Right lobe of liver (tissue), 6 donors: ENCODE results near the gene PPP2R5C. TPM values are rescaled to one million over a fixed set of nuclear protein-coding genes. Genes with fewer than 3 reads are reported as not detected.

Experiments used
- ATAC-seq, 4 donors: fragments of 200-7000 bp; cut with Tn5 transposase; one replicate each; pipeline ENCODE4 v1.9.1; 2020; ENCODE audit warnings: mild to moderate bottlenecking in 4 of 4, moderate library complexity in 4 of 4
- DNase-seq, 3 donors: peaks; one replicate each; pipeline ENCODE4 v3.0.0-alpha.2; 2020
- H3K27ac ChIP-seq, 3 donors: fragments of 200-600 bp; one replicate each; pipeline ENCODE4 v1.8.0; 2022
- H3K27me3 ChIP-seq, 2 donors: fragments of 200-600 bp; one replicate each; pipeline ENCODE4 v1.8.0; 2022
- H3K36me3 ChIP-seq, 4 donors: fragments of 200-600 bp; sonication (generic) in 1 of 4; one replicate each; pipeline versions ENCODE4 v1.5.1 to v1.8.0; 2017 to 2022; ENCODE audit warnings: control low read depth in 1 of 4
- H3K4me1 ChIP-seq, 4 donors: fragments of 200-600 bp; sonication (generic) in 1 of 4; one replicate each; pipeline versions ENCODE4 v1.5.1 to v1.8.0; 2017 to 2022; ENCODE audit warnings: control low read depth in 1 of 4
- H3K4me3 ChIP-seq, 3 donors: fragments of 200-600 bp; one replicate each; pipeline ENCODE4 v1.8.0; 2022
- H3K9me3 ChIP-seq, 4 donors: fragments of 200-600 bp; sonication (generic) in 1 of 4; one replicate each; pipeline versions ENCODE4 v1.5.1 to v1.8.0; 2017 to 2022; ENCODE audit warnings: control low read depth in 1 of 4
- POLR2A ChIP-seq: fragments of 450-650 bp; IDR thresholded peaks from one replicate; pipeline ENCODE4 v1.6.1; 2017; ENCODE audit warnings: antibody characterized with exemption, mild to moderate bottlenecking
- WGBS: methylation state at CpG from one replicate; pipeline ENCODE4 v1.1.6; 2018; ENCODE audit warnings: low coverage, low lambda C conversion rate; ENCODE audit not compliant: insufficient coverage; ENCODE audit errors: missing lambda C conversion rate; 5-methylcytosine and 5-hydroxymethylcytosine counted together
- intact Hi-C, 2 donors: fragments of 100-400 bp; cut with DNase I; formaldehyde crosslinking; loops; one replicate each; pipeline versions ENCODE4 v1.11.2 to v1.14.1; 2022
- total RNA-seq, 6 experiments: library from RNA; depleted of rRNA in 2 of 6; stranded (reverse); fragments of >200 nt in 2 of 6; fragmentation: NEBNext Ultra II Directional in 3 of 6; extraction: Animal tissue kit (Norgen Biotek cat#: 25700) in 3 of 6; gene quantifications; one replicate each; pipeline versions ENCODE4 v1.1.0 to v1.2.4, GENCODE V29; 2016 to 2023
- TF ChIP-seq, protein P1 (sequence below), 4 donors: fragments of 200-600 bp in 3 of 4; fragments of 450-650 bp in 1 of 4; IDR thresholded peaks; one replicate each; pipeline versions ENCODE4 v1.5.1 to v1.8.0; 2016 to 2022; ENCODE audit warnings: antibody characterized with exemption in 4 of 4, mild to moderate bottlenecking in 2 of 4
- donor health status: DM: no; HTN: yes; CAD: no.
- donor health status: DM: no; HTN: no; CAD: no.
- donor health status: DM: no; HTN: no; CAD: no.
- donor health status: DM: no; HTN: yes; CAD: no.
- donor health status: DM: no; HTN: yes; CAD: no.

The PPP2R5C gene
- total RNA-seq, 6 experiments from 2014 or later: 44.9 to 74.5 (median 55.3) TPM

DNA sequence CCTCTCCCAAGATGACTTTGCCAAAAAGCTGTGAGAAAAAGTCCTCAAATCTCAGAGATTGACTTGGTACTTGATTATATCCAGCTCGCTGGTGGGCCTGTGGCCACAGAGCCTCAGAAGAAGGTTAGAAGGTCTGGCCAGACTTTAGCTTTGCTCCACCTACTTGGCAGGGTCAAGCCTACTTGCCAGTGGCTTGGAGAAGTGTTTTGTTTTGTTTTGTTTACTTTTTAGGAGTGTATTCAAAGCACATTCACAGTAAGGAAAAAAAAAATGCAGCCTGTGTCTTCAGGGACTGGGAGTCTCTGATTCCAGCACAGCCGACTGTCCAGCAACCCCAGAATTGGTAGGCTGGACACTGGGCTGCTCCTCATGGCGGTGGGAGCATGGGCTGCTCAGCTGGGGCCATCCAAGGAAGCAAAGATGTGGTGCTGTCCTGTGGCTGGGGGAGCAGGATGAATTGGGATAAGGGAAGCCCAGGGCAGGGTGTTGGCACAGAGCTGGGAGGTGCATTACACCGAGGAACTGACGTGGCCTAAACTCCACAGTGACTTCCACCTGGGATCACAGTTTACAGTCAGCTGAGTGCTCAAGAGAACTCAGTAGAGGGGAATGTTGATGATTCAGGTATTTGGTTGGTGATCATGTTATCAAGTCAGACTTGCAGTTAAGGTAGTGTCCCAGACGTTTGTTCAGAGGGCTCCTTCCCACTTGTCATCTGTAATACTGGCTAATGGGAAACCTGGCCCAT is 73.5 kb downstream of the PPP2R5C start:
- Histone ChIP-seq H3K9me3 (no peaks in the 10 kb centered on the region), H3K4me1 (peaks cover 0 to 18% (median 0%) of the 10 kb centered on the region in 4 donors), H3K36me3 (no peaks in the 10 kb centered on the region), H3K4me3 (no peak overlapping the region), H3K27me3 (no peaks in the 10 kb centered on the region), H3K27ac (no peak overlapping the region)
- TF ChIP-seq, protein P1, sequence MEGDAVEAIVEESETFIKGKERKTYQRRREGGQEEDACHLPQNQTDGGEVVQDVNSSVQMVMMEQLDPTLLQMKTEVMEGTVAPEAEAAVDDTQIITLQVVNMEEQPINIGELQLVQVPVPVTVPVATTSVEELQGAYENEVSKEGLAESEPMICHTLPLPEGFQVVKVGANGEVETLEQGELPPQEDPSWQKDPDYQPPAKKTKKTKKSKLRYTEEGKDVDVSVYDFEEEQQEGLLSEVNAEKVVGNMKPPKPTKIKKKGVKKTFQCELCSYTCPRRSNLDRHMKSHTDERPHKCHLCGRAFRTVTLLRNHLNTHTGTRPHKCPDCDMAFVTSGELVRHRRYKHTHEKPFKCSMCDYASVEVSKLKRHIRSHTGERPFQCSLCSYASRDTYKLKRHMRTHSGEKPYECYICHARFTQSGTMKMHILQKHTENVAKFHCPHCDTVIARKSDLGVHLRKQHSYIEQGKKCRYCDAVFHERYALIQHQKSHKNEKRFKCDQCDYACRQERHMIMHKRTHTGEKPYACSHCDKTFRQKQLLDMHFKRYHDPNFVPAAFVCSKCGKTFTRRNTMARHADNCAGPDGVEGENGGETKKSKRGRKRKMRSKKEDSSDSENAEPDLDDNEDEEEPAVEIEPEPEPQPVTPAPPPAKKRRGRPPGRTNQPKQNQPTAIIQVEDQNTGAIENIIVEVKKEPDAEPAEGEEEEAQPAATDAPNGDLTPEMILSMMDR (IDR thresholded peaks at IDR 0.05): no peak
- TF ChIP-seq POLR2A: no peak
- intact Hi-C loops: no loop called here
- DNase-seq (no peak), ATAC-seq (peak in 1 of 4 donors; percentile 10)
- 62% methylated on average over 4 of the region's 6 CpGs for WGBS

DNA sequence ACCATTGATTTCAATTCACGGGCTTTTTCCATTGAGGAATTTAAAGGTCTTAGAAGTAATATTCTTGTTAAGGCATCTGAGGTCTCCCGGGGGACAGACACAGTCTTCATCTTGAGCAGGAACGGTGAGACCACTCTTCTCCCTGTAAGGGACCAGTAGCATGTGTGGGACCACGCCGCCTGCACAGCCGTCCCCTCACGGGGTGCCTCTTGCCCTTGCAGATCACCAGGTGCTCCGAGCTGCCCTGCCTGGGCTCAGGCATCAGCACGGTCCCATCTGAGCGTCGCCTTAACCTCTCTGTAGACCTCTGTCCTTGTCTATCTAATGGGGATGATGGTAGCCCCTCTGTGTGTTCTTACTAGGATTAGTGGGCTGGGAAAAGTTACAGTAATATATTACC is 74.1 kb downstream of the PPP2R5C start:
- no peaks in the 10 kb centered on the region for H3K36me3 ChIP-seq
- TF ChIP-seq, protein P1 (IDR thresholded peaks at IDR 0.05): no peak
- TF ChIP-seq POLR2A: no peak
- DNase-seq: no peak
- H3K4me3 ChIP-seq: no peak overlapping the region
- H3K27me3 ChIP-seq: no peaks in the 10 kb centered on the region
- WGBS: 85% methylated on average over 9 of the region's 11 CpGs
- no peak overlapping the region for H3K27ac ChIP-seq
- ATAC-seq: no peak
- H3K9me3 ChIP-seq: no peaks in the 10 kb centered on the region
- peaks cover 0 to 18% (median 0%) of the 10 kb centered on the region in 4 donors for H3K4me1 ChIP-seq
- intact Hi-C loops: no loop called here

DNA sequence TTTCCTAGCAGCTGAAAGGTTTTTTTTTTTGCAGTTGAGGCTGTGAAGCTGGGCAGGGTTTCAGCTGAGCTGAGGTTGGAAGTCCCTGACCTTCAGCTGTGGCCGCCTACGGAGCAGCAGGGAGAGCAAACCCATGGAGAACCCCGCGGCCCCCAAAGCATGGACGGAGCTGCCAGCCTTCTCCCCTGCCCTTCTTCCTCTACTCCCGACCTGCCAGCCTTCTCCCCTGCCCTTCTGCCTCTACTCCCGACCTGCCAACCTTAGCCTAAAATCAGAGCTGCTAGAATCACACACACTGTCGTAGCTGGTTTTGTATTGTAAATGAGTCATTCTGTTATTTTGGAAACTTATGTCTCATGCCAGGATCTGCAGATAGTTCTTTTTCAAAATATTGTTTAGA is 74.6 kb downstream of the PPP2R5C start:
- TF ChIP-seq POLR2A: no peak
- TF ChIP-seq, protein P1 (IDR thresholded peaks at IDR 0.05): no peak
- no peaks in the 10 kb centered on the region for H3K9me3 ChIP-seq
- H3K36me3 ChIP-seq: no peaks in the 10 kb centered on the region
- H3K4me1 ChIP-seq: peaks cover 0 to 18% (median 0%) of the 10 kb centered on the region in 4 donors
- H3K4me3 ChIP-seq: no peak overlapping the region
- intact Hi-C loops: no loop called here
- H3K27ac ChIP-seq: no peak overlapping the region
- H3K27me3 ChIP-seq: no peaks in the 10 kb centered on the region
- ATAC-seq (no peak), DNase-seq (no peak)
- WGBS: 44% methylated on average over 8 of the region's 8 CpGs

DNA sequence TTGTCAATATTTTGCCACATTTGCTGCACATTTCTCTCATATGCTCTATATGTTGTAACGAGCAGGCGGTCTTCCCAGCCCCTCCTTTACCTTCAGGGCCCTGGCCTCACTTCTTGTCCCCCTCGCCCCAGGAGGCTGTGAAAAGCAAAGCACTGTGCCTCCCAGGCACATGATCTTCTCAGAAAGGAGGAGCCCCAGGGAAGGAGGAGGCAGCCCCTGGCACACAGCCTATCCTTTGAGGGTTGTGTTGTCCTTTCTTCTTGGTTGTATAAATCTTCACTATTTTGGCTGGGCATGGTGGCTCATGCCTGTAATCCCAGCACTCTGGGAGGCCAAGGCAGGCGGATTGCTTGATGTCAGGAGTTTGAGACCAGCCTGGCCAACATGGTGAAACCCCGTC is 77.0 kb downstream of the PPP2R5C start:
- H3K4me1 ChIP-seq: peaks cover 0 to 15% (median 0%) of the 10 kb centered on the region in 4 donors

More for the DNA sequence above, 77.0 kb downstream of the PPP2R5C start:
- DNase-seq (no peak), ATAC-seq (no peak)
- no peak for TF ChIP-seq POLR2A
- TF ChIP-seq, protein P1 (IDR thresholded peaks at IDR 0.05): no peak
- intact Hi-C loops: no loop called here
- Histone ChIP-seq H3K27me3 (no peaks in the 10 kb centered on the region), H3K9me3 (no peaks in the 10 kb centered on the region), H3K36me3 (no peaks in the 10 kb centered on the region), H3K27ac (no peak overlapping the region), H3K4me3 (no peak overlapping the region)
- WGBS: 96% methylated on average over 3 of the region's 5 CpGs
